Stimulated activated naive CD8-positive, alpha-beta T cell treated with anti-CD3 and anti-CD28 coated beads, Interleukin-15, Interleukin-2, amounts not matched to agents 100 U/mL and 50 U/mL, for 24 hours (primary cell): Measurements from ENCODE around the gene ZNF217.
A peak's percentile ranks its signal among the peaks of the same experiment; 100 is the strongest.
"Not testable (repeated sequence)": the region's sequence is repeated elsewhere in the genome, so short reads cannot be mapped to it uniquely, and the experiment has no call there.

Source experiments
- ATAC-seq: fragments of 150-1000 bp; cut with Tn5 transposase; one replicate; pipeline ENCODE4 v1.10.0; 2021
- DNase-seq: peaks from one replicate; pipeline ENCODE4 v3.0.0; 2021

ZNF217 gene

GRCh38 chr20:53569005-53569404, 24.6 kb downstream of the ZNF217 start:
- DNase-seq (no peak), ATAC-seq (no peak)

GRCh38 chr20:53568351-53568750, 25.3 kb downstream of the ZNF217 start:
- ATAC-seq (no peak), DNase-seq (no peak)

- no peak for ATAC-seq
- no peak for DNase-seq
These were observed 26.2 kb downstream of the ZNF217 start for GRCh38 chr20:53567379-53567917.

GRCh38 chr20:53566623-53567022, 27.0 kb downstream of the ZNF217 start:
- not testable (repeated sequence) for DNase-seq, ATAC-seq

GRCh38 chr20:53565254-53565653, 28.4 kb downstream of the ZNF217 start:
- no peak for DNase-seq
- no peak for ATAC-seq

GRCh38 chr20:53562104-53562764, 31.4 kb downstream of the ZNF217 start:
- not testable (repeated sequence) for DNase-seq

GRCh38 chr20:53561505-53561904, 32.1 kb downstream of the ZNF217 start:
- no peak for ATAC-seq

More at GRCh38 chr20:53562104-53562764, 31.4 kb downstream of the ZNF217 start:
- ATAC-seq: not testable (repeated sequence)

GRCh38 chr20:53559816-53560215, 33.8 kb downstream of the ZNF217 start:
- ATAC-seq (no peak), DNase-seq (no peak)

More at GRCh38 chr20:53561505-53561904, 32.1 kb downstream of the ZNF217 start:
- DNase-seq: no peak

GRCh38 chr20:53557130-53557529, 36.5 kb downstream of the ZNF217 start:
- ATAC-seq (no peak), DNase-seq (no peak)

GRCh38 chr20:53556267-53556897, 37.3 kb downstream of the ZNF217 start:
- ATAC-seq: no peak
- no peak for DNase-seq

- ATAC-seq: no peak
- DNase-seq: no peak
These were observed 37.8 kb downstream of the ZNF217 start for GRCh38 chr20:53555816-53556215.

- no peak for ATAC-seq
- DNase-seq: no peak
These were observed 38.6 kb downstream of the ZNF217 start for GRCh38 chr20:53555081-53555480.

GRCh38 chr20:53552572-53552893, 41.1 kb downstream of the ZNF217 start:
- not testable (repeated sequence) for ATAC-seq

GRCh38 chr20:53551719-53552571, 41.7 kb downstream of the ZNF217 start:
- not testable (repeated sequence) for DNase-seq, ATAC-seq

More at GRCh38 chr20:53552572-53552893, 41.1 kb downstream of the ZNF217 start:
- DNase-seq: not testable (repeated sequence)

- no peak for DNase-seq
- no peak for ATAC-seq
These were observed 43.1 kb downstream of the ZNF217 start for GRCh38 chr20:53550280-53551187.

- peak; percentile 18 for DNase-seq
- no peak for ATAC-seq
These were observed 45.9 kb downstream of the ZNF217 start for GRCh38 chr20:53547664-53548239.

GRCh38 chr20:53539516-53539915, 54.1 kb downstream of the ZNF217 start:
- DNase-seq: no peak
- no peak for ATAC-seq

- DNase-seq: not testable (repeated sequence)
These were observed 57.3 kb downstream of the ZNF217 start for GRCh38 chr20:53536382-53536781.

GRCh38 chr20:53535878-53536277, 57.8 kb downstream of the ZNF217 start:
- no peak for DNase-seq
- no peak for ATAC-seq

More at GRCh38 chr20:53536382-53536781, 57.3 kb downstream of the ZNF217 start:
- not testable (repeated sequence) for ATAC-seq

- ATAC-seq: no peak
- DNase-seq: no peak
These were observed 59.6 kb downstream of the ZNF217 start for GRCh38 chr20:53534037-53534436.

- ATAC-seq (no peak), DNase-seq (no peak)
These were observed 60.1 kb downstream of the ZNF217 start for GRCh38 chr20:53533500-53533899.
